ENCODE measurements around the gene DCTN5. TPM values are rescaled to one million over a fixed set of nuclear protein-coding genes. Genes with fewer than 3 reads are reported as not detected.

The DCTN5 gene
- total and polyA plus RNA-seq, 5 donors: 12.4 to 44.7 (median 42.5) TPM

DNA sequence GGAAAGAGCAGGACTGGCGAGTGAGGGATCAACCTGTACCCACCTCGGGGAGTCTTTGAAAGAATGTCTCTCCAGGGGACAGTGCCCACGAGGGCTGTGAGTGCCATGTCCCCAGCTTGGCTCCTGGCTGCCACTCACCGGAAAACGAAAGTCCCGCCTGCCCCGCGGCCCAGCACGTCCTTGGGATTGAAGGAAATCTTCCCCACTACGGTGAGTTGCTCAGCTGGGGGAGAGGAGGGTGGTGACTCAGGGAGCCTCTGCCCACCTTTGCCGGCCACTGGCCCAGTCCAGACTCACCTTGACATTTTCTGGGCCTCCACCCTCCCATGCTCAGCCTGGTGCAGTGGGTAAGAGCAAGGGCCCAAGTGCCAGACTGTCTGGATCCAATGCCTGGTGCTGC, 54.5 kb downstream of the DCTN5 start:
- H3K27me3 ChIP-seq (ENCODE audit: control insufficient read depth, insufficient read depth): no peaks in the 10 kb centered on the region
- intact Hi-C loops (cut with DNase I): no loop called here
- DNase-seq: no peak

DNA sequence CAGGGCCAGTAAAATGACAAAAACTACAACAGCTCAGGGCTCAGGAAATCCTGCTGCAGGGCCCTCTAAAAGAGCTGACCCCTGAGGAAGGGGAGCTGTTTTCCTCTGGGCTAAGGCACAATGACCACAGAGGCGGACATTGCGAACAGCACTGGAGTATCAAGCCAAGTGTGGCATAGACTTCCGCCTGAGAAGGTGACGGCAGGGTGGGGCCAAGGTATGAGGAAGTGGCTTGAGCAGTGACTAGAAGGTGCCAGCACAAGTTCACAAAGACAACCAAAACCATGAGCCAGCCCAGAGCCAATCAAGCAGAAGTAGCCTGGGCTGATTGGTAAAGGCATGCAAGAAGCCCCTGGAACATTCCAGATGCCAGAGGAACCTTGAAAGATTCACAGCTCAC, 57.8 kb downstream of the DCTN5 start:
- ATAC-seq: no peak
- intact Hi-C loops (cut with DNase I): no loop called here
- no peaks in the 10 kb centered on the region for H3K27me3 ChIP-seq (ENCODE audit: control insufficient read depth, insufficient read depth)

More for the DNA sequence above, 54.5 kb downstream of the DCTN5 start:
- Histone ChIP-seq H3K9me3 (ENCODE audit: control insufficient read depth, low read length) (no peaks in the 10 kb centered on the region), H3K4me3 (ENCODE audit: low read length) (no peak overlapping the region), H3K4me1 (ENCODE audit: control insufficient read depth, insufficient read depth, low read length) (no peaks in the 10 kb centered on the region), H3K27ac (ENCODE audit: low read length) (no peak overlapping the region)
- no peak for ATAC-seq
- WGBS: 81% methylated on average over 11 of the region's 11 CpGs

GRCh38 chr16:23700093-23700492, 58.8 kb downstream of the DCTN5 start:
- Histone ChIP-seq H3K9me3 (ENCODE audit: control insufficient read depth, low read length) (no peaks in the 10 kb centered on the region), H3K27me3 (ENCODE audit: control insufficient read depth, insufficient read depth) (no peaks in the 10 kb centered on the region), H3K4me3 (ENCODE audit: low read length) (no peak overlapping the region), H3K27ac (ENCODE audit: low read length) (no peak overlapping the region), H3K4me1 (ENCODE audit: control insufficient read depth, insufficient read depth, low read length) (no peaks in the 10 kb centered on the region)
- intact Hi-C loops (cut with DNase I): no loop called here
- ATAC-seq (no peak), DNase-seq (no peak)
- 83% methylated on average over 2 of the region's 2 CpGs for WGBS

More for the DNA sequence above, 57.8 kb downstream of the DCTN5 start:
- Histone ChIP-seq H3K4me3 (ENCODE audit: low read length) (no peak overlapping the region), H3K27ac (ENCODE audit: low read length) (no peak overlapping the region), H3K4me1 (ENCODE audit: control insufficient read depth, insufficient read depth, low read length) (no peaks in the 10 kb centered on the region), H3K9me3 (ENCODE audit: control insufficient read depth, low read length) (no peaks in the 10 kb centered on the region)
- no peak for DNase-seq
- 75% methylated on average over 4 of the region's 4 CpGs for WGBS

DNA sequence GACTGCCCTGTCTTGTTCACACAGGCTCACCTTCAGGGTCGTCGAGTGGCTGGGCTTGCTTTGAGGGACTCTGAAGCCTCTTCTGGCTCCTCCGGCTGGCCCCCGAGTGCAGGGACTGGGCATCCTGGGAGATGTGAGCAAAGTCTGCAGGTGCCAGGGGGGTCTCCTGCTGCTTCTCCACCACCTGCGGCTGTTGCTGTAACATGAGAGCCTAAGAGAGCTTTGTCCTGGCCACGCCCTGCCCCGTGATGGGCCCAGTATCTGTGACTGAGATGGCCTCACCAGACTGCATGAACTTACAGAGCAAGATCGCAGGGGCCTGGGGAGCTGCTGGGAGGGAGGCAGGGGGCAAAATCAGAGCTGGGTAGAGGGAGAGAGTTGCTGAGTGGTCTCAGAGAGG, 59.2 kb downstream of the DCTN5 start:
- 20% methylated on average over 8 of the region's 8 CpGs for WGBS
- ATAC-seq: no peak
- Histone ChIP-seq H3K9me3 (ENCODE audit: control insufficient read depth, low read length) (no peaks in the 10 kb centered on the region), H3K4me3 (ENCODE audit: low read length) (no peak overlapping the region), H3K27ac (ENCODE audit: low read length) (no peak overlapping the region), H3K4me1 (ENCODE audit: control insufficient read depth, insufficient read depth, low read length) (no peaks in the 10 kb centered on the region), H3K27me3 (ENCODE audit: control insufficient read depth, insufficient read depth) (no peaks in the 10 kb centered on the region)
- intact Hi-C loops (cut with DNase I): no loop called here
- no peak for DNase-seq

- H3K9me3 ChIP-seq (ENCODE audit: control insufficient read depth, low read length): no peaks in the 10 kb centered on the region
- no peaks in the 10 kb centered on the region for H3K4me1 ChIP-seq (ENCODE audit: control insufficient read depth, insufficient read depth, low read length)
- DNase-seq: no peak
- no peak overlapping the region for H3K27ac ChIP-seq (ENCODE audit: low read length)
- no peak for ATAC-seq
- WGBS: 72% methylated on average over 8 of the region's 8 CpGs
- no peaks in the 10 kb centered on the region for H3K27me3 ChIP-seq (ENCODE audit: control insufficient read depth, insufficient read depth)
- H3K4me3 ChIP-seq (ENCODE audit: low read length): no peak overlapping the region
- intact Hi-C loops (cut with DNase I): no loop called here
These were observed 59.8 kb downstream of the DCTN5 start for GRCh38 chr16:23701045-23701444.

DNA sequence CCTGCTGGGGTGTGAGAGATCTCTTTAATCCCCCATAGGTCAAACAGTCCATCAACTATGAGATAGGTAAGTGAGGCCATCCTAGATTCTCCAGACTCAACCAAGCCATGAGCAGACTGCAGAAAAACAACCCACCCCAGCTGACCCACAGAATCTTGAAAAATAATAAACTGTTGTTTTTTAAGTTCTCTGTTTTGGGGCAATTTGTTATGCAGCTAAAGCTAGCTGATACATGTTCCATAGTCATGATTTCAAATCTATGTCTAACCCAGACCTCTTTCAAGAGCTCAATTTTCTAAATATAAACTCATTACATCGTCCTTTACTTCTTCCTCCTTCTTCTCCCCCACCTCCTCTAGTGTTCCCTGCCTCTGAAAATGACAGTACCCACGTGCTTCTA, 61.7 kb downstream of the DCTN5 start:
- intact Hi-C loops (cut with DNase I): no loop called here
- WGBS: 61% methylated on average over 2 of the region's 2 CpGs
- ATAC-seq: no peak

GRCh38 chr16:23704772-23705516, 63.7 kb downstream of the DCTN5 start:
- ATAC-seq (peak in 1 of 2 donors; percentile 14), DNase-seq (no peak)
- H3K9me3 ChIP-seq (ENCODE audit: control insufficient read depth, low read length): peaks cover 3% of the 10 kb centered on the region
- 84% methylated on average over 22 of the region's 22 CpGs for WGBS
- H3K27me3 ChIP-seq (ENCODE audit: control insufficient read depth, insufficient read depth): no peaks in the 10 kb centered on the region
- no peak overlapping the region for H3K4me3 ChIP-seq (ENCODE audit: low read length)
- no peak overlapping the region for H3K27ac ChIP-seq (ENCODE audit: low read length)
- intact Hi-C loops (cut with DNase I): no loop called here
- no peaks in the 10 kb centered on the region for H3K4me1 ChIP-seq (ENCODE audit: control insufficient read depth, insufficient read depth, low read length)

More for the DNA sequence above, 61.7 kb downstream of the DCTN5 start:
- H3K4me3 ChIP-seq (ENCODE audit: low read length): no peak overlapping the region
- H3K27ac ChIP-seq (ENCODE audit: low read length): no peak overlapping the region
- H3K4me1 ChIP-seq (ENCODE audit: control insufficient read depth, insufficient read depth, low read length): no peaks in the 10 kb centered on the region
- DNase-seq: no peak
- H3K27me3 ChIP-seq (ENCODE audit: control insufficient read depth, insufficient read depth): no peaks in the 10 kb centered on the region
- H3K9me3 ChIP-seq (ENCODE audit: control insufficient read depth, low read length): no peaks in the 10 kb centered on the region

DNA sequence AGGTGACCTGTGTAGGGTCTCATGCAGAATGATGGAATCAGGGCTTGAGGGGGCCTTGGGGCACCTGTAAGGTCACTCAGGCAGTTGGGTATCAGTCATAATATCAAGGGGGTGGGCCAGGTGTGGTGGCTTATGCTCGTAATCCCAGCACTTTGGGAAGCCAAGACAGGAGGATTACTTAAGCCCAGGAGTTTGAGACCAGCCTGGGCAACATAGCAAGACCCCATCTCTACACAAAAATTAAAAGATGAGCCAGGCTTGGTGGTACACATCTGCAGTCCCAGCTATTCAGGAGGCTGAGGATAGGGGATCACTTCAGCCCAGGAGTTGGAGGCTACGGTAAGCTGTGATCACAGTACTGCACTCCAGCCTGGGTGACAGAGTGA, 64.2 kb downstream of the DCTN5 start:
- intact Hi-C loops (cut with DNase I): no loop called here
- Histone ChIP-seq H3K4me3 (ENCODE audit: low read length) (no peak overlapping the region), H3K9me3 (ENCODE audit: control insufficient read depth, low read length) (peaks cover 5% of the 10 kb centered on the region), H3K27me3 (ENCODE audit: control insufficient read depth, insufficient read depth) (no peaks in the 10 kb centered on the region), H3K4me1 (ENCODE audit: control insufficient read depth, insufficient read depth, low read length) (no peaks in the 10 kb centered on the region), H3K27ac (ENCODE audit: low read length) (no peak overlapping the region)
- no peak for ATAC-seq
- DNase-seq: no peak
- WGBS: 82% methylated on average over 2 of the region's 2 CpGs

GRCh38 chr16:23706439-23706838, 65.2 kb downstream of the DCTN5 start:
- Histone ChIP-seq H3K9me3 (ENCODE audit: control insufficient read depth, low read length) (peaks cover 5% of the 10 kb centered on the region), H3K4me3 (ENCODE audit: low read length) (no peak overlapping the region), H3K27ac (ENCODE audit: low read length) (no peak overlapping the region), H3K27me3 (ENCODE audit: control insufficient read depth, insufficient read depth) (no peaks in the 10 kb centered on the region), H3K4me1 (ENCODE audit: control insufficient read depth, insufficient read depth, low read length) (no peaks in the 10 kb centered on the region)
- WGBS: 74% methylated on average over 4 of the region's 4 CpGs
- no peak for ATAC-seq
- intact Hi-C loops (cut with DNase I): no loop called here
- no peak for DNase-seq

DNA sequence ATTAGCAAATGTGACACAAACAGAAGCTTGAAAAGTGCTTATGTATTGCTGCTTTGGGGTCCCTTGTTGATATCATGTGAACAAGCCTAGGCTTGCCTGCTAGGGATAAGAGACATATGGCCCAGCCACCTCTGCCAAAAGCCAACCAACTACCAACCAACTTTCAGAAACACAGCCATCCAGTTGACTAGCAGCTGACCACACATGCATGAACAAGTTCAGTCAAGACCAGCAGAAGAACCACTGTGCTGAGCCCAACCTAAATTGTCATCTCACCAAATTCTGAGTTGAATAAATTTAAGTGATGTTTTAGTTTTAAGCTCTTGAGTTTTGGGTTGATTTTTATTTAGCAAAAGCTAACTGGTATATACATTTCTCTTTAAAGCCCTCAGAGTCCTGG, 68.3 kb downstream of the DCTN5 start:
- Histone ChIP-seq H3K27ac (ENCODE audit: low read length) (no peak overlapping the region), H3K4me1 (ENCODE audit: control insufficient read depth, insufficient read depth, low read length) (no peaks in the 10 kb centered on the region), H3K9me3 (ENCODE audit: control insufficient read depth, low read length) (peaks cover 5% of the 10 kb centered on the region), H3K4me3 (ENCODE audit: low read length) (no peak overlapping the region), H3K27me3 (ENCODE audit: control insufficient read depth, insufficient read depth) (no peaks in the 10 kb centered on the region)
- ATAC-seq (no peak), DNase-seq (no peak)
- intact Hi-C loops (cut with DNase I): no loop called here

GRCh38 chr16:23710008-23710407, 68.7 kb downstream of the DCTN5 start:
- Histone ChIP-seq H3K9me3 (ENCODE audit: control insufficient read depth, low read length) (peaks cover 5% of the 10 kb centered on the region), H3K27ac (ENCODE audit: low read length) (no peak overlapping the region), H3K4me3 (ENCODE audit: low read length) (no peak overlapping the region), H3K27me3 (ENCODE audit: control insufficient read depth, insufficient read depth) (no peaks in the 10 kb centered on the region), H3K4me1 (ENCODE audit: control insufficient read depth, insufficient read depth, low read length) (no peaks in the 10 kb centered on the region)
- intact Hi-C loops (cut with DNase I): no loop called here
- ATAC-seq (no peak), DNase-seq (no peak)
- 79% methylated on average over 2 of the region's 2 CpGs for WGBS

DNA sequence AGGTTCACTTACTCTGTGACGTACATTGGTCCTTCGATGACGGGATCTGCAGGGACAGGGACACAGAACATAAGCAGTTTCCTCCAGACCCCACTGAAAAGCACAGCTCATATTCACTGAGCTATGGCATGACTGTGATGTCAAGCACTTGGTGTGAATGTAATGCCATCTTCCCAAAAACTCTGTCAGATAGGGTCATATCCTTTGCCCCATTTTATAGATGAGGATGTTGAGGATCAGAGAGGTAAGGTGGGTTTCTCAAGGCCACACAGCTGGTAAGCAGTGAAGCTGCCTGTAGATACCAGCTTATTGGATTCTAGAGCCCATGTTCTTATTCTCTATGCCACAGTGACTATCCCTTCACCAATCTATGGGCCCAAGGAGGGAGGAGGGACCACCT, 69.2 kb downstream of the DCTN5 start:
- no peak for DNase-seq
- H3K27ac ChIP-seq (ENCODE audit: low read length): no peak overlapping the region
- H3K4me3 ChIP-seq (ENCODE audit: low read length): no peak overlapping the region
- WGBS: 86% methylated on average over 3 of the region's 3 CpGs
- intact Hi-C loops (cut with DNase I): no loop called here
- H3K27me3 ChIP-seq (ENCODE audit: control insufficient read depth, insufficient read depth): no peaks in the 10 kb centered on the region
- H3K4me1 ChIP-seq (ENCODE audit: control insufficient read depth, insufficient read depth, low read length): no peaks in the 10 kb centered on the region
- peaks cover 5% of the 10 kb centered on the region for H3K9me3 ChIP-seq (ENCODE audit: control insufficient read depth, low read length)
- no peak for ATAC-seq
